ENCODE data around the gene CDCA3.

CDCA3 gene

GRCh38 chr12:6834873-6835272 lies 16.2 kb downstream of the CDCA3 start:
- no peak overlapping the region for H3K4me3 ChIP-seq (ENCODE audit: low read depth, low read length)
- no peak for DNase-seq (ENCODE audit: low read depth)
- no peak for TF ChIP-seq CTCF (conservative IDR thresholded peaks at IDR 0.05; ENCODE audit: low read depth, low read length)

GRCh38 chr12:6834254-6834653 lies 16.8 kb downstream of the CDCA3 start:
- no peak for DNase-seq (ENCODE audit: low read depth)
- no peak for TF ChIP-seq CTCF (conservative IDR thresholded peaks at IDR 0.05; ENCODE audit: low read depth, low read length)
- no peak overlapping the region for H3K4me3 ChIP-seq (ENCODE audit: low read depth, low read length)

DNA sequence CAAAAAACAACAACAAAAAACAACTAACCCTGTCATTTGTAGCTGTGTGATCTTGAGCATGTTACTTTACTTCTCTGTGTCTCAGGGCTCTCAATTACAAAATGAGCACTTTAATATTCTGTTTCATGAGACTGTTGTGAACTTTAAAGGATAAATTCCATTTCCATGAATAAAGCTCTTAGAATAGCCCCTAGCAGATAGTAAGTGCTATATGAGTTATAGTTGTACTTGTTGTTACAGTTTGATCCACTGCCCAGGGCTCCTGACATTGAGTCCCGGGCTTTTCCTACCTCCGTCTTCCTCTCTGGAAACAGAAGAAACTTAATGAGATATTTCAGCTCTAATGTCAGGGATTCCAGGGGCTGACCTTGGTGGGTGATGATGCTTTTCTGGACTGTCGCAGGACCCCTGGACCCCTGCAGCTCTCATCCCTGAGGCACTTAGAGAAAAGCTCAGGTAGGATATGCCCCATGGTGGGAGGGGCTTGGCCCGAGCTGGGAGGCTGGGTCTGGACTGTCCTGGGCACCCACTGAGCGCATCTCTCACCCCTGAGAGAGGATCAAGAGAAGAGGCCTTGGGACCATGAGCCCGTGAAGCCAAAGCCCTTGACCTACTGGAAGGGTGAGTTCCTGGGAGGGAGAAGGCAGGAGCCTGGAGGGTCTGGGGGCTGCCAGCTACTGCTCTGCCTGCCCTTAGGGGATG lies 17.7 kb downstream of the CDCA3 start:
- DNase-seq (ENCODE audit: low read depth), result no peak
- no peak for TF ChIP-seq CTCF (conservative IDR thresholded peaks at IDR 0.05; ENCODE audit: low read depth, low read length)
- no peak overlapping the region for H3K4me3 ChIP-seq (ENCODE audit: low read depth, low read length)

DNA sequence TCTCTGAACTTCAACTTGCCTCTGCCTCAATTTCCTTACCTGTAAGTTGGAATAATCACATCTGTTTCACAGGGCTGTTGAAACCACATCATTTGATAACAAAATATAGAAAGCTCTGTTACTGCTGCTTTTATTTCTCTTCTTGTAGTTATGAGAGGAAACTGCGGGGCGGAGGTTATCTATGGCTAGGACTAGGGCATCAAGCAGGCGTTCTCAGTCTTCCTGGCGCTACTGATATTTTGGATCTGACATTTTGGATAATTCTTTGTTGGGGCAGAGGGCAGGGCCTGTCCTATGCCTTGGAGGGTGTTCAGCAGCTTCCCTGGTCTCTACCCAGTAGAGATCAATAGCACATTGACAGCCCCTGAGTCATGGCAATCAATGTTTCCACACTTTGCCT lies 19.0 kb downstream of the CDCA3 start:
- TF ChIP-seq CTCF (conservative IDR thresholded peaks at IDR 0.05; ENCODE audit: low read depth, low read length), result no peak
- no peak overlapping the region for H3K4me3 ChIP-seq (ENCODE audit: low read depth, low read length)

DNA sequence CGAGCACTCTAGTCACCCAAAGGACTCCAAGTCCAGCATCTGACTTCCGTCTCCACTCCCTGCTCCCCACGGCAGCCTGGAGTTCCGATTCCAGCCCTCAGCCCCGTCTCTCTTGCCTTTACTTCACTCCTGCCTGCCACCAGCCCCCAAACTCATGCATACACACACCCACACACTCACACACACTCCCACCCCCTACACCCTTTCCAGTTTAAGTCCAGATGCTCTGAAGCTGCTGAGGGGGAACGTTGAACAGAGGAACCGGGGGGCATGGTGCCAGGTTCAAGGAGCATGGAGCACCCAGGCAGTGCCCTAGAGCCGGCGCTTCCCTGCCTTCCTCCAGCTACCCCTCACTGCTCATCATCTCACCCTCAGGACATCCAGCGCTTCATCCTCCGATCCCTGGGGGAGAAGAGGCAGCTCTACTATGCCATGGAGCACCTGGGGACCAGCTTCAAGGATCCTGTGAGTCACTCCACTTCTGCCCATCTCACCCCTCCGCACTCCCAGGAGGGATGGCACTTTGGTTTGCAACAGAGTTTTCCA lies 19.6 kb downstream of the CDCA3 start:
- DNase-seq (ENCODE audit: low read depth), result no peak
- no peak overlapping the region for H3K4me3 ChIP-seq (ENCODE audit: low read depth, low read length)
- TF ChIP-seq CTCF (conservative IDR thresholded peaks at IDR 0.05; ENCODE audit: low read depth, low read length), result no peak

More for the DNA sequence above, 19.0 kb downstream of the CDCA3 start:
- DNase-seq (ENCODE audit: low read depth), result no peak

DNA sequence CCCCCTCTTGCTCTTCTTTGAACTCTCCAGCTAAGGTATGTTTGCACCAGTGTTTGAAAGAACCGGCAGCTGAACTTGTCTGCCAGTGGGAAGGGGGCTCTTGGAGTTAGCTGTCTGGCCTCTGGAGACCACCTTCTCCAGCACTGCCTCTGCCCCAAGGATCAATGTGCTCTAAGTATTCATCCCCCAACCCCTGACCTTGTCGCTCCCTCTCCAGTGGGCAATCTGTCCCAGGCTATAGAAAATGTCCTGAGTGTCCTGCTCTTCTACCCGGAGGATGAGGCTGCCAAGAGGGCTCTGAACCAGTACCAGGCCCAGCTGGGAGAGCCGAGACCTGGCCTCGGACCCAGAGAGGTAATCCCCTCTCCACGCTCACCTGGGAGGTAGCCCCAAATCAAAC lies 20.1 kb downstream of the CDCA3 start:
- no peak for TF ChIP-seq CTCF (conservative IDR thresholded peaks at IDR 0.05; ENCODE audit: low read depth, low read length)
- no peak for DNase-seq (ENCODE audit: low read depth)
- no peak overlapping the region for H3K4me3 ChIP-seq (ENCODE audit: low read depth, low read length)
